SK-N-SH treated with all-trans-retinoic acid at 6 μM for 48 hours (cell line): ENCODE measurements around the gene SLC49A3.

ENCODE experiments used
- CREB5 ChIP-seq: fragments of 250-450 bp; sonication (Bioruptor Pico); IDR thresholded peaks from 2 replicates; pipeline ENCODE4 v1.5.1; 2020; ENCODE audit warnings: low read depth, mild to moderate bottlenecking, moderate library complexity
- PATZ1 ChIP-seq: fragments of 250-450 bp; sonication (Bioruptor Pico); IDR thresholded peaks from 2 replicates; pipeline ENCODE4 v1.8.0; 2020; ENCODE audit warnings: mild to moderate bottlenecking, moderate library complexity, borderline replicate concordance
- ZFP30 ChIP-seq: fragments of 450-650 bp; formaldehyde crosslinking; IDR thresholded peaks from 2 replicates; pipeline ENCODE4 v1.5.0; 2022; ENCODE audit warnings: mild to moderate bottlenecking, moderate library complexity
- ZNF70 ChIP-seq: fragments of 450-650 bp; formaldehyde crosslinking; IDR thresholded peaks from 2 replicates; pipeline ENCODE4 v1.5.0; 2020; ENCODE audit warnings: mild to moderate bottlenecking, moderate library complexity

GRCh38 chr4:650461-650860 lies 38.5 kb downstream of the SLC49A3 start:
- TF ChIP-seq CREB5 (CRISPR knock-in tag), result no peak
- no peak for TF ChIP-seq ZNF70
- TF ChIP-seq ZFP30, result no peak
- TF ChIP-seq PATZ1 (CRISPR knock-in tag), result no peak
